Camera-type eye (tissue), 1 donor: ENCODE data around the gene PCDHAC2. TPM values are rescaled to one million over a fixed set of nuclear protein-coding genes. Genes with fewer than 3 reads are reported as not detected.

Experiments
- total RNA-seq: library from RNA; depleted of rRNA; stranded (reverse); fragments of >200 nt; gene quantifications from one replicate; pipeline ENCODE4 v1.2.3, GENCODE V29; 2014

PCDHAC2 gene, protein sequence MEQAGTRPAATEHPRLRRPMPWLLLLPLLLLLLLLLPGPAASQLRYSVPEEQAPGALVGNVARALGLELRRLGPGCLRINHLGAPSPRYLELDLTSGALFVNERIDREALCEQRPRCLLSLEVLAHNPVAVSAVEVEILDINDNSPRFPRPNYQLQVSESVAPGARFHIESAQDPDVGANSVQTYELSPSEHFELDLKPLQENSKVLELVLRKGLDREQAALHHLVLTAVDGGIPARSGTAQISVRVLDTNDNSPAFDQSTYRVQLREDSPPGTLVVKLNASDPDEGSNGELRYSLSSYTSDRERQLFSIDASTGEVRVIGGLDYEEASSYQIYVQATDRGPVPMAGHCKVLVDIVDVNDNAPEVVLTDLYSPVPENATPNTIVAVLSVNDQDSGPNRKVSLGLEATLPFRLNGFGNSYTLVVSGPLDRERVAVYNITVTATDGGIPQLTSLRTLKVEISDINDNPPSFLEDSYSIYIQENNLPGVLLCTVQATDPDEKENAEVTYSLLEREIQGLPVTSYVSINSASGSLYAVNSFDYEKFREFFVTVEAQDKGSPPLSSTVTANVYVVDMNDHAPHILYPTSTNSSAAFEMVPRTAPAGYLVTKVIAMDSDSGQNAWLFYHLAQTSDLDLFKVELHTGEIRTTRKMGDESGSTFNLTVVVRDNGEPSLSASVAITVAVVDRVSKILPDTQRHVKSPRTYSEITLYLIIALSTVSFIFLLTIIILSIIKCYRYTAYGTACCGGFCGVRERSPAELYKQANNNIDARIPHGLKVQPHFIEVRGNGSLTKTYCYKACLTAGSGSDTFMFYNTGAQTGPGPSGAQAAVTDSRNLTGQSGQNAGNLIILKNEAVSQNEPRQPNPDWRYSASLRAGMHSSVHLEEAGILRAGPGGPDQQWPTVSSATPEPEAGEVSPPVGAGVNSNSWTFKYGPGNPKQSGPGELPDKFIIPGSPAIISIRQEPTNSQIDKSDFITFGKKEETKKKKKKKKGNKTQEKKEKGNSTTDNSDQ
- 39.0 TPM for total RNA-seq

DNA sequence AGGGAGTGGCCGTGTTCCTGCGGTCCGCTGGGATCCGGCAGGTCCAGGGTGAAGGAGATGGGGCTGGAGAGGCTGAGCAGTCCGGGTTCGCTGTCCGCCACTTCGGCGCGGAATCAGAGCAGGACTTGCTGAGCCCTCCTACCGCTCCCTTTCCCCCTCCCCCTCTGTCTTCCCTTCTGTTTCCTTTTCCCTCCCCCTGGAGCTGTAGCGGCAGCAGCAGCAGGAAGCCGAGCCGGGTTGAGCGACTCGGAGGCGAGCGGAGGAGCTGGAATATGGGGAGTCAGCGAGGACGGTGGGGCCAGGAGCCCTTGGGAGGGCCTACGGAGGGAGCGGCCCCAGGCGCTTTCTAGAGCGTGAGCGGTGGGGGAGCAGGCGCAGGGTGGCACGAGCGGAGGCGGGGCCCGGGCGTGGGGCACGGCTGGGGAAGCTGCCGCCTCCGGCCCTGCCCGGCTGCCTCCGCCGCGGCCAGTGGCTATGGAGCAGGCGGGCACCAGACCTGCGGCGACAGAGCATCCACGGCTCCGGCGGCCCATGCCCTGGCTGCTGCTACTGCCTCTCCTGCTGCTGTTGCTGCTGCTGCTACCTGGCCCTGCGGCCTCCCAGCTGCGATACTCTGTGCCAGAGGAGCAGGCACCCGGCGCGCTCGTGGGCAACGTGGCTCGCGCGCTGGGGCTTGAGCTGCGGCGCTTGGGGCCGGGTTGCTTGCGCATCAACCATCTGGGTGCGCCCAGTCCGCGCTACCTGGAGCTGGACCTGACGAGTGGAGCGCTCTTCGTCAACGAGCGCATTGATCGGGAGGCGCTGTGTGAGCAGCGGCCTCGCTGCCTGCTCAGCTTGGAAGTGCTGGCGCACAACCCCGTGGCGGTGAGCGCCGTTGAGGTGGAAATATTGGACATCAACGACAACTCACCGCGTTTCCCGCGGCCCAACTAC is at the start of gene PCDHAC2:
PCDHAC2 (plus strand) TSS at position 184 of the 933 bp plus-strand sequence; CDS start at position 475, 291 bp downstream.

DNA sequence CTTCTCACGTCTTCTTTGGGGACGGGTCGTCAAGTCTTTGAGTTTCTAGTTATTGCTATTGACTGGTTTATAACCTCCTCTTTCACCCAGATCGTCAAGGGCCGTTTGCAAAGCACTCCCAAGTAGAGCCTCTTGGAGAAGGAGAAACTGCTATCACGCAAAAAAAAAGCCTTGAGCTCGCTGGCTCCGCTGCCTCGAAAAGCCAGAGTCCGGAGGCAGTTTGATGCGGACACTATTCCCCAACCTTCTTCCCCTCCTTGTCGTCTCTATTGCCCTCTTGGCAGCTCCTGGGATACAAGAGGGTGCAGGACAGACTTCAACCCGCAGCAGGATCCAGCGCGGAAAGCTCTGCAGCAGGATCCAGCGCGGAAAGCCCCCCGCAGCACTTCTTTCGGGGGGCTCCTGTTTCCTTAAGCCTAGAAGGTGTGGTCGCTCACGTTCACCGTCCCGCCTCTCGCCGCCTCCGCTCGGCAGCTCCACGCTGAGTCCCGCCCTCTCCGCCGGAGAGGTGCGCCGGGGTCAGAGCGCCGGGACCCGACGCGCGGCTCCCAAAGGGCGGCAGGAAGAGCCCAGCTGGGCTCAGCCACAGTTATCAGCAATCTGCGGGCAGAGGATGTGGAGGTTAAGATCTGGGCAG is 40.4 kb upstream of the PCDHAC2 start, which contains the start of gene PCDHAC1:
PCDHAC1 (plus strand) TSS at position 494 of the 637 bp plus-strand sequence. CDS start 594 bp downstream, outside the sequence.

Other genes starting within 250 kb of the PCDHAC2 start
- 0.71 TPM for gene PCDHA1, start 180.3 kb upstream of the PCDHAC2 start, total RNA-seq
- 2.4 TPM for gene PCDHA2, start 171.6 kb upstream of the PCDHAC2 start, total RNA-seq
- gene PCDHA3, start 165.4 kb upstream of the PCDHAC2 start, total RNA-seq, result 4.6 TPM
- gene PCDHA4, start 159.4 kb upstream of the PCDHAC2 start, total RNA-seq, result 7.1 TPM
- gene PCDHA5, start 144.9 kb upstream of the PCDHAC2 start, total RNA-seq, result 2.9 TPM
- gene PCDHA6, start 138.5 kb upstream of the PCDHAC2 start, total RNA-seq, result 5.6 TPM
- 3.6 TPM for gene PCDHA7, start 132.2 kb upstream of the PCDHAC2 start, total RNA-seq
- 3.6 TPM for gene PCDHA8, start 125.3 kb upstream of the PCDHAC2 start, total RNA-seq
- 4.6 TPM for gene PCDHA9, start 118.1 kb upstream of the PCDHAC2 start, total RNA-seq
- gene PCDHA10, start 110.6 kb upstream of the PCDHAC2 start, total RNA-seq, result 4.6 TPM
- gene PCDHA11, start 97.5 kb upstream of the PCDHAC2 start, total RNA-seq, result 8.9 TPM
- 5.1 TPM for gene PCDHA12, start 91.2 kb upstream of the PCDHAC2 start, total RNA-seq
- 9.7 TPM for gene PCDHA13, start 84.4 kb upstream of the PCDHAC2 start, total RNA-seq
- gene PCDHAC1, start 40.2 kb upstream of the PCDHAC2 start, total RNA-seq, result 7.6 TPM
- gene PCDHB1, start 84.9 kb downstream of the PCDHAC2 start, total RNA-seq, result 0.05 TPM
- 8.3 TPM for gene PCDHB2, start 128.1 kb downstream of the PCDHAC2 start, total RNA-seq
- gene PCDHB3, start 134.0 kb downstream of the PCDHAC2 start, total RNA-seq, result 10.6 TPM
- 4.5 TPM for gene PCDHB4, start 155.3 kb downstream of the PCDHAC2 start, total RNA-seq
- 8.4 TPM for gene PCDHB5, start 168.7 kb downstream of the PCDHAC2 start, total RNA-seq
- 2.0 TPM for gene PCDHB6, start 183.6 kb downstream of the PCDHAC2 start, total RNA-seq
- gene PCDHB7, start 206.2 kb downstream of the PCDHAC2 start, total RNA-seq, result 7.9 TPM
- 3.4 TPM for gene PCDHB8, start 211.3 kb downstream of the PCDHAC2 start, total RNA-seq
- gene PCDHB16, start 215.9 kb downstream of the PCDHAC2 start, total RNA-seq, result 9.2 TPM
- gene PCDHB9, start 220.7 kb downstream of the PCDHAC2 start, total RNA-seq, result 5.9 TPM
- gene PCDHB10, start 225.9 kb downstream of the PCDHAC2 start, total RNA-seq, result 12.9 TPM
- 9.5 TPM for gene PCDHB11, start 233.2 kb downstream of the PCDHAC2 start, total RNA-seq
- 15.0 TPM for gene PCDHB12, start 242.2 kb downstream of the PCDHAC2 start, total RNA-seq
- gene PCDHB13, start 247.4 kb downstream of the PCDHAC2 start, total RNA-seq, result 11.2 TPM